ENCODE results near the gene PXYLP1.

DNA sequence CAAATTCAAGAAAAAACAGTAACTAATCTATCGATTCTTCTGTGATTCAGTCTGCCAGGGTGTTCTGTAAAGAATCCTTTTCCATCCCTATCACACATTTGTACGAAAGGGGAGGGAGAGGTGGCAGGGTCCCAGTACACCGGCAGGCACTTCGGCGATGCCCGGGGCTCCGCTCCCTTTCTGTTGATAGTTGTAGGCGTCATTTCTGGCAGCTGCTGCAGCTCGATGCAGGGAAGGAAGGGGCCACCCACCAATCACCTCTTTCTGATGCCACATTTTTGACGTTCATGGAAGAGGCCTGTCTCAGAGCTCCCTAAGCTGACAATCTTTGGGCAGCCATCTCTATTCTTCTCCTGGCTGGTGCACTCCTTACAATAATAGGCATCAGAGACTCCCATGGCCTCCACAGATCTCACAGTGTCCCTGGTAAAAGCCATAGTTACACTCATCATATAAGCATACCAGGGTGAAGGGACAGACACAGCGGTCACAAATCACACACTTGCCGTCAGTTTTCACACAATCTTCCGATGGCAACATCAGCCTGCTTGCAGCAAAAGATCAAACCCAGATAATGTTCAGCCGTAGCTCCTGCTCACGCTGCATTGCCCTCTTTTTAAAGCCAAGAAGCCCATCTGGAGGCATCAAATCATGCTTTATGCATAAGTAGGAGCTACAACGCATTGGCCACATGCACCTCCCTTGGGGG is 75.9 kb downstream of the PXYLP1 start:
- no peak for TF ChIP-seq FOXK2 (IDR thresholded peaks at IDR 0.05)
- no peak for TF ChIP-seq ARNT (IDR thresholded peaks at IDR 0.05)
- TF ChIP-seq SP1 (IDR thresholded peaks at IDR 0.05): no peak
- no peak for TF ChIP-seq SUZ12 (IDR thresholded peaks at IDR 0.05)
- TF ChIP-seq NFRKB (IDR thresholded peaks at IDR 0.05): no peak
- TF ChIP-seq FOXA1 (IDR thresholded peaks at IDR 0.05): no peak

Measured in HEK293T (cell line).